K562 (cell line): ENCODE results near the gene HMCN2. TPM values are rescaled to one million over a fixed set of nuclear protein-coding genes. Genes with fewer than 3 reads are reported as not detected.

Experiments used
- ATAC-seq: fragments of 200-7000 bp; cut with Tn5 transposase; 3 replicates; pipeline ENCODE4 v1.9.1; 2020; ENCODE audit warnings: moderate library complexity
- BruUV-seq: library from RNA; stranded (reverse); fragments of 400-500 nt; replicated peaks from 2 replicates; lab custom pipeline; 2021; lab: Mats Ljungman, UMichigan
- CTCF ChIA-PET: fragments of 300-600 bp; formaldehyde crosslinking; extraction: SDS; loops from one replicate; lab custom pipeline; 2021; ENCODE audit warnings: low intra/inter-chr PET ratio; lab: Yijun Ruan, JAX
- POLR2A ChIA-PET: fragments of 300-600, 350-650 bp; sonication (Branson Sonifier 250); formaldehyde crosslinking; extraction: SDS; loops from one replicate; lab custom pipeline; 2021; ENCODE audit warnings: antibody characterized with exemption, inconsistent platforms; lab: Yijun Ruan, JAX
- DNase-seq, 4 experiments: peaks; one replicate each; pipeline versions ENCODE4 v3.0.0 to v3.0.0-alpha.2; 2011 to 2018; ENCODE audit warnings: low spot score in 3 of 4, mixed read lengths in 3 of 4; ENCODE audit errors: extremely low read depth in 1 of 4
- FAIRE-seq: peaks from 2 replicates; lab custom pipeline; 2011; peaks lifted over from hg19 to GRCh38; lab: Jason Lieb, UNC
- H2AFZ ChIP-seq: 2 replicates; pipeline ENCODE4 v1.6.0; 2011; ENCODE audit warnings: low read depth, low read length, control low read depth, inconsistent platforms
- H3K27ac ChIP-seq: fragments of 200-600 bp; 3 replicates; pipeline ENCODE4 v1.8.0; 2011; ENCODE audit warnings: low read depth, mild to moderate bottlenecking, control low read depth, inconsistent platforms, low read length, moderate library complexity, mixed read lengths; ENCODE audit errors: extremely low read depth
- H3K27me3 ChIP-seq, 2 experiments: fragments of 300-600 bp in 1 of 2; 2 replicates in 1 of 2; 3 replicates in 1 of 2; pipeline versions ENCODE4 v1.6.0 to v1.8.0; 2011; ENCODE audit warnings: inconsistent platforms in 2 of 2, low read length in 2 of 2, mild to moderate bottlenecking in 1 of 2, mixed read lengths in 1 of 2, moderate library complexity in 1 of 2; ENCODE audit not compliant: control insufficient read depth in 2 of 2, insufficient read depth in 2 of 2
- H3K36me3 ChIP-seq: fragments of 300-600 bp; 3 replicates; pipeline ENCODE4 v1.8.0; 2011; ENCODE audit warnings: mild to moderate bottlenecking, low read length, inconsistent platforms; ENCODE audit not compliant: control insufficient read depth, insufficient read depth
- H3K4me1 ChIP-seq, 2 experiments: fragments of 200-600 bp in 1 of 2; replicated peaks in 1 of 2; 2 replicates in 1 of 2; 3 replicates in 1 of 2; pipeline versions ENCODE4 v1.5.1 to v1.8.0; 2011; ENCODE audit warnings: inconsistent platforms in 2 of 2, low read length in 2 of 2, mild to moderate bottlenecking in 1 of 2, mixed read lengths in 1 of 2, moderate library complexity in 1 of 2; ENCODE audit not compliant: control insufficient read depth in 2 of 2, insufficient read depth in 2 of 2
- H3K4me2 ChIP-seq: 2 replicates; pipeline ENCODE4 v1.6.1; 2011; ENCODE audit warnings: low read length, control low read depth, inconsistent platforms, mixed read lengths; ENCODE audit not compliant: insufficient read depth
- H3K4me3 ChIP-seq: fragments of 200-600 bp; sonication (generic), shearing (Covaris generic); 2 replicates; pipeline ENCODE4 v1.5.1; 2016; ENCODE audit warnings: control low read depth, inconsistent platforms
- H3K79me2 ChIP-seq: fragments of 200-600 bp; 3 replicates; pipeline ENCODE4 v1.8.0; 2011; ENCODE audit warnings: low read length, inconsistent platforms; ENCODE audit not compliant: control insufficient read depth, insufficient read depth
- H3K9ac ChIP-seq, 2 experiments: 2 replicates each; pipeline versions ENCODE4 v1.6.0 to v1.6.1; 2011; ENCODE audit warnings: low read depth in 2 of 2, low read length in 2 of 2, control low read depth in 1 of 2, inconsistent platforms in 1 of 2, mild to moderate bottlenecking in 1 of 2, mixed read lengths in 1 of 2; ENCODE audit not compliant: insufficient read depth in 1 of 2
- H3K9me1 ChIP-seq: one replicate; pipeline ENCODE4 v1.6.0; 2011; ENCODE audit warnings: inconsistent platforms, mild to moderate bottlenecking, low read length, moderate library complexity; ENCODE audit not compliant: control insufficient read depth, insufficient read depth
- H3K9me3 ChIP-seq: replicated peaks from 2 replicates; pipeline ENCODE4 v1.5.1; 2011; ENCODE audit warnings: low read depth, low read length, inconsistent platforms; ENCODE audit not compliant: control insufficient read depth, insufficient read depth
- H4K20me1 ChIP-seq: replicated peaks from 2 replicates; pipeline ENCODE4 v1.6.1; 2011; ENCODE audit warnings: low read length, inconsistent platforms, mixed read lengths; ENCODE audit not compliant: control insufficient read depth, insufficient read depth
- ARID3B ChIP-seq: fragments of 250-450 bp; sonication (Bioruptor Pico); IDR thresholded peaks from 2 replicates; pipeline ENCODE4 v1.4.0; 2020; ENCODE audit warnings: borderline replicate concordance
- ATF2 ChIP-seq: sonication (generic); formaldehyde crosslinking; IDR thresholded peaks from 2 replicates; pipeline ENCODE4 v1.8.1; 2022; ENCODE audit warnings: missing genetic modification reagents
- BMI1 ChIP-seq: fragments of 150-350 bp; IDR thresholded peaks from 2 replicates; pipeline ENCODE4 v1.6.1; 2014; ENCODE audit warnings: low read length
- E2F6 ChIP-seq, 2 experiments: IDR thresholded peaks; 2 replicates each; pipeline ENCODE4 v1.6.1; 2011; ENCODE audit warnings: borderline replicate concordance in 1 of 2, control low read depth in 1 of 2, low read depth in 1 of 2, low read length in 1 of 2, mild to moderate bottlenecking in 1 of 2, mixed read lengths in 1 of 2, moderate library complexity in 1 of 2; ENCODE audit not compliant: insufficient read depth in 1 of 2, insufficient read length in 1 of 2, poor library complexity in 1 of 2, severe bottlenecking in 1 of 2; ENCODE audit errors: extremely low read depth in 1 of 2
- GTF2B ChIP-seq: IDR thresholded peaks from 2 replicates; pipeline ENCODE4 v1.6.1; 2011; ENCODE audit not compliant: insufficient read length; ENCODE audit errors: extremely low read depth
- NFYB ChIP-seq: IDR thresholded peaks from 2 replicates; pipeline ENCODE4 v1.6.1; 2011; ENCODE audit warnings: mild to moderate bottlenecking, moderate library complexity; ENCODE audit not compliant: insufficient read length; ENCODE audit errors: extremely low read depth
- RAD21 ChIP-seq, 2 experiments: fragments of 250-450 bp in 1 of 2; fragments of 450-650 bp in 1 of 2; sonication (Bioruptor Pico) in 1 of 2; formaldehyde crosslinking in 1 of 2; IDR thresholded peaks in 1 of 2; conservative IDR thresholded peaks in 1 of 2; 2 replicates each; pipeline versions ENCODE4 v1.4.0 to v1.8.0; 2020 to 2022; ENCODE audit warnings: mild to moderate bottlenecking in 2 of 2, moderate library complexity in 1 of 2
- RB1 ChIP-seq: fragments of 450-650 bp; IDR thresholded peaks from 2 replicates; pipeline ENCODE4 v1.6.1; 2017; ENCODE audit warnings: low read depth, mild to moderate bottlenecking
- TCF3 ChIP-seq: sonication (generic); formaldehyde crosslinking; IDR thresholded peaks from 2 replicates; pipeline ENCODE4 v1.4.0; 2020; ENCODE audit warnings: mild to moderate bottlenecking, missing genetic modification reagents
- THRB ChIP-seq: fragments of 450-650 bp; formaldehyde crosslinking; conservative IDR thresholded peaks from 2 replicates; pipeline ENCODE4 v1.4.0; 2022; ENCODE audit warnings: mild to moderate bottlenecking, missing genetic modification characterization
- ZNF146 ChIP-seq: IDR thresholded peaks from one replicate; pipeline ENCODE4 v1.6.1; 2018; ENCODE audit warnings: missing compliant biosample characterization; ENCODE audit not compliant: unreplicated experiment
- ZNF785 ChIP-seq: fragments of 250-450 bp; sonication (Bioruptor Pico); IDR thresholded peaks from 2 replicates; pipeline ENCODE4 v1.4.0; 2020; ENCODE audit warnings: mild to moderate bottlenecking
- WGBS: fragments of 100-300 bp; shearing (Covaris generic); methylation state at CpG from one replicate; pipeline ENCODE4 v1.1.6; 2016; ENCODE audit warnings: low coverage, mixed read lengths; ENCODE audit not compliant: insufficient coverage; ENCODE audit errors: missing lambda C conversion rate; 5-methylcytosine and 5-hydroxymethylcytosine counted together
- in situ Hi-C: fragments of 300-500 bp; cut with MboI; formaldehyde crosslinking; loops from 4 replicates; pipeline ENCODE4 v1.15.0; 2018; ENCODE audit warnings: inconsistent platforms, mixed read lengths
- intact Hi-C: fragments of 100-400 bp; cut with micrococcal nuclease; formaldehyde crosslinking; loops from 2 replicates; pipeline ENCODE4 v1.14.2; 2022
- polyA plus RNA-seq, 8 experiments: library from polyadenylated mRNA; depleted of rRNA in 4 of 8; stranded (reverse) in 5 of 8; unstranded in 3 of 8; fragments of >200 nt; fragmentation: Nextera tagmentation in 2 of 8; fragmentation: Illumina TruSeq in 1 of 8; extraction: Ambion mirVana in 2 of 8; extraction: Trizol in 1 of 8; gene quantifications; 2 replicates each; pipeline versions ENCODE4 v1.2.1 to v1.2.3, GENCODE V29; 2011 to 2014; ENCODE audit warnings: inconsistent platforms in 1 of 8, missing spikeins in 1 of 8
- total RNA-seq, 7 experiments: library from RNA; depleted of rRNA in 6 of 7; stranded (reverse); fragments of >200 nt in 6 of 7; fragmentation: Illumina TruSeq in 2 of 7; extraction: Trizol in 2 of 7; gene quantifications; 2 replicates each; pipeline versions ENCODE4 v1.2.1 to v1.2.3, GENCODE V29; 2011 to 2021; ENCODE audit warnings: low replicate concordance in 1 of 7

HMCN2 gene
- total and polyA plus RNA-seq, 9 of the 15 experiments (the other 6 are each of a cell fraction or from before 2014, with no cell fraction given): 0.01 TPM; not detected in 8

- no peak for TF ChIP-seq GTF2B
- no peak for TF ChIP-seq E2F6 (IDR thresholded peaks at IDR 0.05; ENCODE audit: borderline replicate concordance in 1 of 2, extremely low read depth in 1 of 2, insufficient read depth in 1 of 2, insufficient read length in 1 of 2, low read depth in 1 of 2, low read length in 1 of 2, poor library complexity in 1 of 2, severe bottlenecking in 1 of 2)
- TF ChIP-seq, all 486 proteins: peak for 0
These were observed 41.5 kb downstream of the HMCN2 start (continued) for GRCh38 chr9:130306823-130307666.

GRCh38 chr9:130307667-130307943 is 42.0 kb downstream of the HMCN2 start:
- no peak overlapping the region for H3K4me2 ChIP-seq
- no peaks in the 10 kb centered on the region for H3K36me3 ChIP-seq
- ChIA-PET CTCF (no interaction called here), POLR2A (interaction anchor here (0.6 kb wide), 1 partner anchor 11 kb away, joined by 3 read pairs; no protein-coding TSS in a partner anchor)
- peaks cover 24 to 50% of the 10 kb centered on the region in 2 experiments for H3K27me3 ChIP-seq
- no peak overlapping the region for H3K9ac ChIP-seq
- no peak for ATAC-seq
- no TSS peak for BruUV-seq
- 2% methylated on average over 5 of the region's 5 CpGs for WGBS
- in situ Hi-C loops (no loop called here), intact Hi-C loops (no loop called here)
- no peak for FAIRE-seq
- H3K9me3 ChIP-seq: no peaks in the 10 kb centered on the region
- H4K20me1 ChIP-seq: peaks cover 16% of the 10 kb centered on the region
- DNase-seq: no peak
- H3K27ac ChIP-seq: no peak overlapping the region
- H3K79me2 ChIP-seq: no peaks in the 10 kb centered on the region
- H3K9me1 ChIP-seq: no peaks in the 10 kb centered on the region
- H2AFZ ChIP-seq: no peak overlapping the region
- peaks cover 0 to 4% of the 10 kb centered on the region in 2 experiments; a peak in 1 of 5 replicates for H3K4me1 ChIP-seq
- no peak overlapping the region for H3K4me3 ChIP-seq
- TF ChIP-seq RB1 (no peak), THRB (no peak), BMI1 (no peak), RAD21 (CRISPR knock-in tag; conservative IDR thresholded peaks at IDR 0.05 in 1 of 2, IDR thresholded peaks at IDR 0.05 in 1 of 2) (no peak), ZNF146 (CRISPR knock-in tag) (no peak), ATF2 (no peak), ZNF785 (CRISPR knock-in tag) (no peak), TCF3 (CRISPR knock-in tag) (no peak), NFYB (no peak), ARID3B (CRISPR knock-in tag) (no peak)
